Prostate gland (tissue), 2 donors: ENCODE data around the gene TAGAP.

Experiments
- POLR2A ChIP-seq: fragments of 450-650 bp; IDR thresholded peaks from one replicate; pipeline ENCODE4 v1.6.1; 2016; ENCODE audit warnings: antibody characterized with exemption, mild to moderate bottlenecking
- POLR2AphosphoS5 ChIP-seq: sonication (generic); formaldehyde crosslinking; IDR thresholded peaks from one replicate; pipeline ENCODE4 v1.6.1; 2017; ENCODE audit warnings: antibody characterized with exemption
- TF ChIP-seq, protein P1 (sequence below), 4 experiments: fragments of 200-600 bp in 2 of 4; fragments of 450-650 bp in 2 of 4; sonication (generic) in 2 of 4; IDR thresholded peaks; 1 replicate in 3 of 4; 2 replicates in 1 of 4; pipeline ENCODE4 v1.5.1; 2016 to 2019; ENCODE audit warnings: antibody characterized with exemption in 4 of 4, mild to moderate bottlenecking in 2 of 4, moderate library complexity in 2 of 4

DNA sequence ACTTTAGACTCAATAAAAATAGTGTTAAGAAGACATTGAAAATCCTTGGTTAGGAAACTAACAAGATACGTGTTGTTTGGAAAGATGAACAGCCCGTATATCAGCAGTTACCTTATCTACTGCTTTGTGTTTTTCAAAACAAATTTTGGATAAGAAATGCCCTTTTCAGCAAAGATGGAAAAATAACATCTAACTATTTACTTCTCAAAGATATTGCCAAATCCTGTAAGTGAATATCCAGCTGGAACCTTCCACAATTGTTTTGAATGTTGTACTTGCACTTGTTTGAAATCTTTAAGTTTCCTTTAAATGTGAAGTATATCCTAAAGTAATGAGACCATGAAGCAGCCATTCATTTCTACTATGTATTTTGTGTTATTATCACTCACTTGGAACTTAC, 14.6 kb downstream of the TAGAP start:
- TF ChIP-seq, protein P1, sequence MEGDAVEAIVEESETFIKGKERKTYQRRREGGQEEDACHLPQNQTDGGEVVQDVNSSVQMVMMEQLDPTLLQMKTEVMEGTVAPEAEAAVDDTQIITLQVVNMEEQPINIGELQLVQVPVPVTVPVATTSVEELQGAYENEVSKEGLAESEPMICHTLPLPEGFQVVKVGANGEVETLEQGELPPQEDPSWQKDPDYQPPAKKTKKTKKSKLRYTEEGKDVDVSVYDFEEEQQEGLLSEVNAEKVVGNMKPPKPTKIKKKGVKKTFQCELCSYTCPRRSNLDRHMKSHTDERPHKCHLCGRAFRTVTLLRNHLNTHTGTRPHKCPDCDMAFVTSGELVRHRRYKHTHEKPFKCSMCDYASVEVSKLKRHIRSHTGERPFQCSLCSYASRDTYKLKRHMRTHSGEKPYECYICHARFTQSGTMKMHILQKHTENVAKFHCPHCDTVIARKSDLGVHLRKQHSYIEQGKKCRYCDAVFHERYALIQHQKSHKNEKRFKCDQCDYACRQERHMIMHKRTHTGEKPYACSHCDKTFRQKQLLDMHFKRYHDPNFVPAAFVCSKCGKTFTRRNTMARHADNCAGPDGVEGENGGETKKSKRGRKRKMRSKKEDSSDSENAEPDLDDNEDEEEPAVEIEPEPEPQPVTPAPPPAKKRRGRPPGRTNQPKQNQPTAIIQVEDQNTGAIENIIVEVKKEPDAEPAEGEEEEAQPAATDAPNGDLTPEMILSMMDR (IDR thresholded peaks at IDR 0.05) = no peak
- TF ChIP-seq POLR2A (no peak), POLR2AphosphoS5 (no peak)
